ENCODE measurements around the gene NOVA2. TPM values are rescaled to one million over a fixed set of nuclear protein-coding genes. Genes with fewer than 3 reads are reported as not detected.
A peak's percentile ranks its signal among the peaks of the same experiment; 100 is the strongest.

NOVA2 gene
- total RNA-seq, 1 experiment from 2014 or later: 11.3 TPM

DNA sequence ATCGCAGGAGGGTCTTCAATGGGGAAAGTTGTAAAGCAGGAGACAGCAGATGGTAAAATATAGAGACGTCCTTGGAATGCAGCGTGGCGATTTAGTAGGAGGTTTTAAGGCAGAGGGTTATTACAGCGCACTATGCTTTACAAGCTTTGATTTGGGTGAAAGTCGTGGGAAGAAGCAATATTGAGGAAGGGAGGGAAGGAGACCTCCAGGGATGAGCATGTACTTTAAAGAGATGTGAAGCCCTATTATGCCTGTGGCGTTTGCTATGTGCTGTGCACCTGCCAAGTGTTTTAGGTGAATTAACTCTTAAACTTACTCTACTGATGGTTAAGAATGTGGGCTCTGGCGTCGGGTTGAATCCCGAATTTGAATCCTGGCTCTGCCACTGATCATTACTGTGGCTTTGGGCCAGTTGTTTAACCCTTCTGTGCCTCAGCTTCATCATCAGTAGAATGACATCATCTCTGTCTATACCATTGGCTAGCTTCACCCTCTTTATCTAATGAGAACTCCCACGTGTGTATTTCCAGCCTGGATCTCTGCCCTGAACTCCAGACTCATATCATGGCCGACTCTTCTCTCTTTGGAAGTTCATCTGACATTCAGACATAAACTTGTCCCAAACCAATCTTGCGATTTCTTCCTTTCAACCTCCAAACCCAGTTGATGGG lies 22.2 kb upstream of the NOVA2 start (continued):
- TF ChIP-seq, protein P1, sequence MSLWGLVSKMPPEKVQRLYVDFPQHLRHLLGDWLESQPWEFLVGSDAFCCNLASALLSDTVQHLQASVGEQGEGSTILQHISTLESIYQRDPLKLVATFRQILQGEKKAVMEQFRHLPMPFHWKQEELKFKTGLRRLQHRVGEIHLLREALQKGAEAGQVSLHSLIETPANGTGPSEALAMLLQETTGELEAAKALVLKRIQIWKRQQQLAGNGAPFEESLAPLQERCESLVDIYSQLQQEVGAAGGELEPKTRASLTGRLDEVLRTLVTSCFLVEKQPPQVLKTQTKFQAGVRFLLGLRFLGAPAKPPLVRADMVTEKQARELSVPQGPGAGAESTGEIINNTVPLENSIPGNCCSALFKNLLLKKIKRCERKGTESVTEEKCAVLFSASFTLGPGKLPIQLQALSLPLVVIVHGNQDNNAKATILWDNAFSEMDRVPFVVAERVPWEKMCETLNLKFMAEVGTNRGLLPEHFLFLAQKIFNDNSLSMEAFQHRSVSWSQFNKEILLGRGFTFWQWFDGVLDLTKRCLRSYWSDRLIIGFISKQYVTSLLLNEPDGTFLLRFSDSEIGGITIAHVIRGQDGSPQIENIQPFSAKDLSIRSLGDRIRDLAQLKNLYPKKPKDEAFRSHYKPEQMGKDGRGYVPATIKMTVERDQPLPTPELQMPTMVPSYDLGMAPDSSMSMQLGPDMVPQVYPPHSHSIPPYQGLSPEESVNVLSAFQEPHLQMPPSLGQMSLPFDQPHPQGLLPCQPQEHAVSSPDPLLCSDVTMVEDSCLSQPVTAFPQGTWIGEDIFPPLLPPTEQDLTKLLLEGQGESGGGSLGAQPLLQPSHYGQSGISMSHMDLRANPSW (CRISPR knock-in tag; conservative IDR thresholded peaks at IDR 0.05; ENCODE audit: low read depth): no peak
- TF ChIP-seq FOXK1 (CRISPR knock-in tag; IDR thresholded peaks at IDR 0.05): no peak
- TF ChIP-seq SP1 (CRISPR knock-in tag; conservative IDR thresholded peaks at IDR 0.05): no peak
- TF ChIP-seq, protein P2, sequence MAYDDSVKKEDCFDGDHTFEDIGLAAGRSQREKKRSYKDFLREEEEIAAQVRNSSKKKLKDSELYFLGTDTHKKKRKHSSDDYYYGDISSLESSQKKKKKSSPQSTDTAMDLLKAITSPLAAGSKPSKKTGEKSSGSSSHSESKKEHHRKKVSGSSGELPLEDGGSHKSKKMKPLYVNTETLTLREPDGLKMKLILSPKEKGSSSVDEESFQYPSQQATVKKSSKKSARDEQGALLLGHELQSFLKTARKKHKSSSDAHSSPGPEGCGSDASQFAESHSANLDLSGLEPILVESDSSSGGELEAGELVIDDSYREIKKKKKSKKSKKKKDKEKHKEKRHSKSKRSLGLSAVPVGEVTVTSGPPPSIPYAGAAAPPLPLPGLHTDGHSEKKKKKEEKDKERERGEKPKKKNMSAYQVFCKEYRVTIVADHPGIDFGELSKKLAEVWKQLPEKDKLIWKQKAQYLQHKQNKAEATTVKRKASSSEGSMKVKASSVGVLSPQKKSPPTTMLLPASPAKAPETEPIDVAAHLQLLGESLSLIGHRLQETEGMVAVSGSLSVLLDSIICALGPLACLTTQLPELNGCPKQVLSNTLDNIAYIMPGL (CRISPR knock-in tag; IDR thresholded peaks at IDR 0.05): no peak
- TF ChIP-seq, protein P3, sequence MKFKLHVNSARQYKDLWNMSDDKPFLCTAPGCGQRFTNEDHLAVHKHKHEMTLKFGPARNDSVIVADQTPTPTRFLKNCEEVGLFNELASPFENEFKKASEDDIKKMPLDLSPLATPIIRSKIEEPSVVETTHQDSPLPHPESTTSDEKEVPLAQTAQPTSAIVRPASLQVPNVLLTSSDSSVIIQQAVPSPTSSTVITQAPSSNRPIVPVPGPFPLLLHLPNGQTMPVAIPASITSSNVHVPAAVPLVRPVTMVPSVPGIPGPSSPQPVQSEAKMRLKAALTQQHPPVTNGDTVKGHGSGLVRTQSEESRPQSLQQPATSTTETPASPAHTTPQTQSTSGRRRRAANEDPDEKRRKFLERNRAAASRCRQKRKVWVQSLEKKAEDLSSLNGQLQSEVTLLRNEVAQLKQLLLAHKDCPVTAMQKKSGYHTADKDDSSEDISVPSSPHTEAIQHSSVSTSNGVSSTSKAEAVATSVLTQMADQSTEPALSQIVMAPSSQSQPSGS (CRISPR knock-in tag; IDR thresholded peaks at IDR 0.05; ENCODE audit: borderline replicate concordance, low read depth): no peak
- TF ChIP-seq, protein P4, sequence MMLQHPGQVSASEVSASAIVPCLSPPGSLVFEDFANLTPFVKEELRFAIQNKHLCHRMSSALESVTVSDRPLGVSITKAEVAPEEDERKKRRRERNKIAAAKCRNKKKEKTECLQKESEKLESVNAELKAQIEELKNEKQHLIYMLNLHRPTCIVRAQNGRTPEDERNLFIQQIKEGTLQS (CRISPR knock-in tag; conservative IDR thresholded peaks at IDR 0.05): no peak

DNA sequence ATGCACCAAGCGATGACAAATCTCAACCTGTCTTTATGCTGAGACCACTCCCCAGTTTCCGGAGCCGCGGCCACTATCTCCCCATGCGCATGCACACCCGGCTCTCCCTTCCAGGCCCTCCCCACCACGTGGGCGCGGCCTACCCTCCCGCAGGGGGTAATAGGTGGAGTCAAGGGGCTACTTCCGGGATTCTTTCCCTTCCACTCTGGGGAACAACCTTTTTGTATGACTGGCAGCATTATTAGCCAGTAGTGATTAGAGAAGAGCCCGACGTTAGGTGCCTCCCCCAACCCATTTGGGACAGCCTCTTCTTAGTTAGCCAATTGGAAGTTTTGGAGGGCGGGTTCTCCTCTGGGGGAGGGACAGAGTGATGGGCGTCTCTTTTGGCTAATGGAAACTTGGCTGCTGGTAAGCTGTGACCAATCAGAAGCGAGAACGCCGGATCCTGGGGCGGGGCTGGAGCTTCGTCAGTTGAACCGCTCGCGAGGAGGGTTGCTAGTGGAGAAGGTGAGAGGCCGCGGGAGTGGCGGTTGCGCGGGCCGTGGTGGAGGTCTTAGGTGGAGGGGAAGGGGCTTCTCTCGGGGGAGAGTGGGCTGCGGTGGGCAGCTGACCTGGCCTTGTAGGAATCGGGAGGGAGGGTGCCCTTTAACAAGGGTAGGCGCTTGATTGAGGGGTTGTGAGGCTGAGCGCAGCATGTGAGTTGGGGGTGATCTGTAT lies 21.5 kb upstream of the NOVA2 start, which contains the start of gene CCDC61:
Gene CCDC61 (plus strand): TSS at position 470 of the 717 bp plus-strand sequence. CDS start 7,552 bp downstream, outside the sequence.
- peak within 1 kb of the TSS; percentile 34 for H3K27ac Mint-ChIP-seq
- CTCF ChIA-PET: interaction anchor here (0.9 to 2.3 kb wide), 16 partner anchors 14 to 1211 kb away, joined by 3 to 19 read pairs (median 4); partner anchors contain the start of genes FOXA3, MYPOP, NOVA2 and SYMPK
- peaks cover 12% of the 10 kb centered on the region; the same call in 1 of the 2 replicates for H3K27me3 Mint-ChIP-seq (ENCODE audit: low read depth)
- ATAC-seq: peak; percentile 96
- H3K36me3 Mint-ChIP-seq: peaks cover 6% of the 10 kb centered on the region; the same call in 1 of the 2 replicates
- TF ChIP-seq, protein P5, sequence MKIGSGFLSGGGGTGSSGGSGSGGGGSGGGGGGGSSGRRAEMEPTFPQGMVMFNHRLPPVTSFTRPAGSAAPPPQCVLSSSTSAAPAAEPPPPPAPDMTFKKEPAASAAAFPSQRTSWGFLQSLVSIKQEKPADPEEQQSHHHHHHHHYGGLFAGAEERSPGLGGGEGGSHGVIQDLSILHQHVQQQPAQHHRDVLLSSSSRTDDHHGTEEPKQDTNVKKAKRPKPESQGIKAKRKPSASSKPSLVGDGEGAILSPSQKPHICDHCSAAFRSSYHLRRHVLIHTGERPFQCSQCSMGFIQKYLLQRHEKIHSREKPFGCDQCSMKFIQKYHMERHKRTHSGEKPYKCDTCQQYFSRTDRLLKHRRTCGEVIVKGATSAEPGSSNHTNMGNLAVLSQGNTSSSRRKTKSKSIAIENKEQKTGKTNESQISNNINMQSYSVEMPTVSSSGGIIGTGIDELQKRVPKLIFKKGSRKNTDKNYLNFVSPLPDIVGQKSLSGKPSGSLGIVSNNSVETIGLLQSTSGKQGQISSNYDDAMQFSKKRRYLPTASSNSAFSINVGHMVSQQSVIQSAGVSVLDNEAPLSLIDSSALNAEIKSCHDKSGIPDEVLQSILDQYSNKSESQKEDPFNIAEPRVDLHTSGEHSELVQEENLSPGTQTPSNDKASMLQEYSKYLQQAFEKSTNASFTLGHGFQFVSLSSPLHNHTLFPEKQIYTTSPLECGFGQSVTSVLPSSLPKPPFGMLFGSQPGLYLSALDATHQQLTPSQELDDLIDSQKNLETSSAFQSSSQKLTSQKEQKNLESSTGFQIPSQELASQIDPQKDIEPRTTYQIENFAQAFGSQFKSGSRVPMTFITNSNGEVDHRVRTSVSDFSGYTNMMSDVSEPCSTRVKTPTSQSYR (CRISPR knock-in tag; IDR thresholded peaks at IDR 0.05): no peak
- 0 out of 2 replicates have a peak, but pooled peaks have one; percentile 17 for TF ChIP-seq TEAD1 (CRISPR knock-in tag; IDR thresholded peaks at IDR 0.05)
- TF ChIP-seq, protein P6, sequence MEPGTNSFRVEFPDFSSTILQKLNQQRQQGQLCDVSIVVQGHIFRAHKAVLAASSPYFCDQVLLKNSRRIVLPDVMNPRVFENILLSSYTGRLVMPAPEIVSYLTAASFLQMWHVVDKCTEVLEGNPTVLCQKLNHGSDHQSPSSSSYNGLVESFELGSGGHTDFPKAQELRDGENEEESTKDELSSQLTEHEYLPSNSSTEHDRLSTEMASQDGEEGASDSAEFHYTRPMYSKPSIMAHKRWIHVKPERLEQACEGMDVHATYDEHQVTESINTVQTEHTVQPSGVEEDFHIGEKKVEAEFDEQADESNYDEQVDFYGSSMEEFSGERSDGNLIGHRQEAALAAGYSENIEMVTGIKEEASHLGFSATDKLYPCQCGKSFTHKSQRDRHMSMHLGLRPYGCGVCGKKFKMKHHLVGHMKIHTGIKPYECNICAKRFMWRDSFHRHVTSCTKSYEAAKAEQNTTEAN (CRISPR knock-in tag; IDR thresholded peaks at IDR 0.05): no peak
- no peak for TF ChIP-seq KAT7 (CRISPR knock-in tag; IDR thresholded peaks at IDR 0.05; ENCODE audit: borderline replicate concordance)
- TF ChIP-seq, protein P7, sequence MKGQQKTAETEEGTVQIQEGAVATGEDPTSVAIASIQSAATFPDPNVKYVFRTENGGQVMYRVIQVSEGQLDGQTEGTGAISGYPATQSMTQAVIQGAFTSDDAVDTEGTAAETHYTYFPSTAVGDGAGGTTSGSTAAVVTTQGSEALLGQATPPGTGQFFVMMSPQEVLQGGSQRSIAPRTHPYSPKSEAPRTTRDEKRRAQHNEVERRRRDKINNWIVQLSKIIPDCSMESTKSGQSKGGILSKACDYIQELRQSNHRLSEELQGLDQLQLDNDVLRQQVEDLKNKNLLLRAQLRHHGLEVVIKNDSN (CRISPR knock-in tag; IDR thresholded peaks at IDR 0.05): peak; percentile 85
- TF ChIP-seq SP1 (CRISPR knock-in tag; conservative IDR thresholded peaks at IDR 0.05): peak; percentile 96
- TF ChIP-seq TP53 (CRISPR knock-in tag; IDR thresholded peaks at IDR 0.05): no peak
- TF ChIP-seq, protein P8, sequence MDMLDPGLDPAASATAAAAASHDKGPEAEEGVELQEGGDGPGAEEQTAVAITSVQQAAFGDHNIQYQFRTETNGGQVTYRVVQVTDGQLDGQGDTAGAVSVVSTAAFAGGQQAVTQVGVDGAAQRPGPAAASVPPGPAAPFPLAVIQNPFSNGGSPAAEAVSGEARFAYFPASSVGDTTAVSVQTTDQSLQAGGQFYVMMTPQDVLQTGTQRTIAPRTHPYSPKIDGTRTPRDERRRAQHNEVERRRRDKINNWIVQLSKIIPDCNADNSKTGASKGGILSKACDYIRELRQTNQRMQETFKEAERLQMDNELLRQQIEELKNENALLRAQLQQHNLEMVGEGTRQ (CRISPR knock-in tag; IDR thresholded peaks at IDR 0.05): peak; percentile 85
- TF ChIP-seq, protein P9, sequence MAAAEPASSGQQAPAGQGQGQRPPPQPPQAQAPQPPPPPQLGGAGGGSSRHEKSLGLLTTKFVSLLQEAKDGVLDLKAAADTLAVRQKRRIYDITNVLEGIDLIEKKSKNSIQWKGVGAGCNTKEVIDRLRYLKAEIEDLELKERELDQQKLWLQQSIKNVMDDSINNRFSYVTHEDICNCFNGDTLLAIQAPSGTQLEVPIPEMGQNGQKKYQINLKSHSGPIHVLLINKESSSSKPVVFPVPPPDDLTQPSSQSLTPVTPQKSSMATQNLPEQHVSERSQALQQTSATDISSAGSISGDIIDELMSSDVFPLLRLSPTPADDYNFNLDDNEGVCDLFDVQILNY (CRISPR knock-in tag; IDR thresholded peaks at IDR 0.05): no peak
- no peak for TF ChIP-seq JUN (CRISPR knock-in tag; IDR thresholded peaks at IDR 0.05)
- 0 out of 2 replicates have a peak, but pooled peaks have one; percentile 31 for TF ChIP-seq GABPB1 (CRISPR knock-in tag; IDR thresholded peaks at IDR 0.05)
- TF ChIP-seq NFYB (CRISPR knock-in tag; conservative IDR thresholded peaks at IDR 0.05; ENCODE audit: low read depth): peak; percentile 92
- TF ChIP-seq, protein P10, sequence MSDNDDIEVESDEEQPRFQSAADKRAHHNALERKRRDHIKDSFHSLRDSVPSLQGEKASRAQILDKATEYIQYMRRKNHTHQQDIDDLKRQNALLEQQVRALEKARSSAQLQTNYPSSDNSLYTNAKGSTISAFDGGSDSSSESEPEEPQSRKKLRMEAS (CRISPR knock-in tag; IDR thresholded peaks at IDR 0.05): peak; percentile 50; the same call in 1 of the 2 replicates
- TF ChIP-seq CREM (CRISPR knock-in tag; IDR thresholded peaks at IDR 0.05): no peak
- no peaks in the 10 kb centered on the region for H3K9me3 Mint-ChIP-seq
- DNase-seq (ENCODE audit: low spot score): peak; percentile 97
- H3K4me1 Mint-ChIP-seq: peaks cover 16% of the 10 kb centered on the region
- POLR2A ChIA-PET: interaction anchor here (0.6 to 1.1 kb wide), 5 partner anchors 10 to 67 kb away, joined by 3 to 6 read pairs (median 3); partner anchors contain the start of gene NOVA2
- no peak within 1 kb of the TSS for H3K4me3 Mint-ChIP-seq
